ENCODE data around the gene NECTIN4. TPM values are rescaled to one million over a fixed set of nuclear protein-coding genes. Genes with fewer than 3 reads are reported as not detected.

NECTIN4 gene
- total RNA-seq, 1 donor from 2014 or later = not detected

- intact Hi-C loops (cut with DNase I) = no loop called here
- no peak overlapping the region for H3K4me3 ChIP-seq
- TF ChIP-seq CTCF (IDR thresholded peaks at IDR 0.05) = no peak
- H3K27ac ChIP-seq = no peak overlapping the region
- DNase-seq (ENCODE audit: low spot score in 2 of 2) = no peak
- no peaks in the 10 kb centered on the region for H3K4me1 ChIP-seq
- no peaks in the 10 kb centered on the region for H3K36me3 ChIP-seq
- H3K27me3 ChIP-seq = no peaks in the 10 kb centered on the region
- H3K9me3 ChIP-seq = no peaks in the 10 kb centered on the region
Measured at GRCh38 chr1:161083748-161084596, 5.4 kb downstream of the NECTIN4 start.

GRCh38 chr1:161082996-161083747 lies 6.2 kb downstream of the NECTIN4 start:
- H3K4me3 ChIP-seq = no peak overlapping the region
- peak; percentile 55 to 86 for DNase-seq (ENCODE audit: low spot score in 2 of 2)
- no peaks in the 10 kb centered on the region for H3K27me3 ChIP-seq
- H3K36me3 ChIP-seq = no peaks in the 10 kb centered on the region
- H3K27ac ChIP-seq = no peak overlapping the region
- H3K4me1 ChIP-seq = no peaks in the 10 kb centered on the region
- TF ChIP-seq CTCF (IDR thresholded peaks at IDR 0.05) = no peak
- no peaks in the 10 kb centered on the region for H3K9me3 ChIP-seq
- intact Hi-C loops (cut with DNase I) = no loop called here

- no peaks in the 10 kb centered on the region for H3K9me3 ChIP-seq
- no peaks in the 10 kb centered on the region for H3K36me3 ChIP-seq
- DNase-seq (ENCODE audit: low spot score in 2 of 2) = no peak
- H3K4me3 ChIP-seq = no peak overlapping the region
- no peaks in the 10 kb centered on the region for H3K27me3 ChIP-seq
- H3K27ac ChIP-seq = no peak overlapping the region
- TF ChIP-seq CTCF (IDR thresholded peaks at IDR 0.05) = no peak
- no peaks in the 10 kb centered on the region for H3K4me1 ChIP-seq
- intact Hi-C loops (cut with DNase I) = no loop called here
Measured at GRCh38 chr1:161082483-161082882, 6.9 kb downstream of the NECTIN4 start.

GRCh38 chr1:161081519-161081918 lies 7.8 kb downstream of the NECTIN4 start:
- Histone ChIP-seq H3K36me3 (no peaks in the 10 kb centered on the region), H3K9me3 (no peaks in the 10 kb centered on the region), H3K4me1 (no peaks in the 10 kb centered on the region), H3K4me3 (no peak overlapping the region), H3K27ac (no peak overlapping the region), H3K27me3 (no peaks in the 10 kb centered on the region)
- no peak for TF ChIP-seq CTCF (IDR thresholded peaks at IDR 0.05)
- intact Hi-C loops (cut with DNase I) = no loop called here
- no peak for DNase-seq (ENCODE audit: low spot score in 2 of 2)

- H3K4me3 ChIP-seq = no peak overlapping the region
- no peaks in the 10 kb centered on the region for H3K27me3 ChIP-seq
- H3K27ac ChIP-seq = no peak overlapping the region
- H3K4me1 ChIP-seq = no peaks in the 10 kb centered on the region
- TF ChIP-seq CTCF (IDR thresholded peaks at IDR 0.05) = no peak
- intact Hi-C loops (cut with DNase I) = no loop called here
- no peaks in the 10 kb centered on the region for H3K36me3 ChIP-seq
- H3K9me3 ChIP-seq = no peaks in the 10 kb centered on the region
- no peak for DNase-seq (ENCODE audit: low spot score in 2 of 2)
Measured at GRCh38 chr1:161080441-161081405, 8.6 kb downstream of the NECTIN4 start.
